GM19438 (cell line): ENCODE data around the gene OST4.

Experiments
- ATAC-seq: cut with Tn5 transposase; IDR thresholded peaks from one replicate; pipeline ENCODE4 v1.9.1; 2021; ENCODE audit warnings: low read depth; ENCODE audit not compliant: unreplicated experiment

Gene OST4

DNA sequence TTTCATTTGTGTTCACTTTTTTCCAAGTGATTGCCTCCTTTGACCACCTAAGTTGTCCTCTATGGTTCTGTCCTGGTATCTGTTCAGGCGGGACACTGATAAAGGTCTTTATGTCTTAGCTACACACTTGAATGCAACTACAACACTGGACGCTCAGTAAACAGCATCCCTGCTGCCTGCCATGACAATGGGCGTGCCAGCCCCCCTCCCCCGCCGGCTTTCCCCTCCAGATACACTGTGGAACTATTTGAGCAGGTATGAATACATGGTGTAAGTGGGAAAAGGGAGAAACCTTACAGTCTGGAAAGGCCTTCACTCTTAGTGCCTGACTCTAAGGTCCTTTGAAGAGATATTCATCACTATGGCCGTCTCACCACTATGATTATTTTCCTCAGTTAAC is 14.3 kb downstream of the OST4 start:
- no peak for ATAC-seq

DNA sequence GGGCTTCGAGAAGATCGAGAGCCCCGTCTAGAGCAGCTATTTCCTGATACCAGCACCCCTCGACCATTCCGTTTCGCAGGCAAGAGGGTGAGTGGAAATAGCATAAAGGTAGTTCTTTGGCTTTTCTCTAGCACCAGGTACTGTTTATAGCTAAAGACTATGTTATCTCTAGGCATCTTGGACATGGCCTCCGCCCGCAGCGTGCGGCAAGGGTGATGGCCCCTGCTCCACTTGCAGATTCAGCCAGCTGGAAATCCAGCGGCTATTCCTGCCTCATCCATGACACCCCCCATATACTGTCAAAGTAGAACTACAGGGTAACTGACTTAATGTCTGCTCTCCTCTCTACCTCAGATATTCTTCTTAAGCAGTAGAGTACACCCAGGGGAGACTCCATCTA is 16.7 kb downstream of the OST4 start:
- no peak for ATAC-seq

GRCh38 chr2:27053776-27054175 is 17.7 kb downstream of the OST4 start:
- no peak for ATAC-seq

GRCh38 chr2:27053321-27053720 is 18.1 kb downstream of the OST4 start:
- ATAC-seq = no peak

- no peak for ATAC-seq
These were observed 19.4 kb downstream of the OST4 start for GRCh38 chr2:27051902-27052645.

GRCh38 chr2:27050996-27051901 is 20.2 kb downstream of the OST4 start, which contains the start of gene AGBL5:
AGBL5 (plus strand) TSS chr2:27051668; CDS start chr2:27052959, 1,291 bp downstream.
- peak; percentile 58 for ATAC-seq

GRCh38 chr2:27050281-27050995 is 21.0 kb downstream of the OST4 start:
- peak; percentile 48 for ATAC-seq

GRCh38 chr2:27049422-27050280 is 21.8 kb downstream of the OST4 start:
- peak; percentile 31 for ATAC-seq

DNA sequence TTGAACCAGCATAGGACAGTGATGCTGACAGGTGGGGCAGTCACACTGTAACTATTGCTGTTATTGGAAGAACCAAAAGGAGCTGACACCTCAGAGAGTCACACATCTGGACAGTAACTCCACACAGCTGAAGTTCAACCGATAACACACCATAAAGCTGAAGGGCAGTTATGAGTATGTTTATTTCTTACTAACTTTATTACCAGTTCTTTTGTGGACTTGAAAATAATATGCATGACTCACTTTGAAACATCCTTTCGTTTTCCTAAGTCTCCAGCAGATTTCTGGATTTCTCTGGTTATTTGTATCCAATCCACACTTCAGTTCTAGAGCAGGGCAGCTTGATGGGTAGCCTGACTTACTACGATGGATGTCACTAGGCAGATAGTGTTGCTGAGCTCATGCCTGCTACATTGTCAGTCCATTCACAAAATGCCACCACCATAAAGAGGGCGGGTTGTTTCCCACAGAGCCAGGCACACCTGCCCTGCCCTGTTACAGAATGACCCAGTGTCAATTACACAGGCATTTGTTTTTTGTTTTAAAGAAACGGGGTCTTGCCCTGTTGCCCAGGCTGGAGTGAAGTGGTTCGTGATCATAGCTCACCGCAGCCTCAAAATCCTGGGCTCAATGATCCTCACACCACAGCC is 28.3 kb downstream of the OST4 start:
- ATAC-seq = no peak

DNA sequence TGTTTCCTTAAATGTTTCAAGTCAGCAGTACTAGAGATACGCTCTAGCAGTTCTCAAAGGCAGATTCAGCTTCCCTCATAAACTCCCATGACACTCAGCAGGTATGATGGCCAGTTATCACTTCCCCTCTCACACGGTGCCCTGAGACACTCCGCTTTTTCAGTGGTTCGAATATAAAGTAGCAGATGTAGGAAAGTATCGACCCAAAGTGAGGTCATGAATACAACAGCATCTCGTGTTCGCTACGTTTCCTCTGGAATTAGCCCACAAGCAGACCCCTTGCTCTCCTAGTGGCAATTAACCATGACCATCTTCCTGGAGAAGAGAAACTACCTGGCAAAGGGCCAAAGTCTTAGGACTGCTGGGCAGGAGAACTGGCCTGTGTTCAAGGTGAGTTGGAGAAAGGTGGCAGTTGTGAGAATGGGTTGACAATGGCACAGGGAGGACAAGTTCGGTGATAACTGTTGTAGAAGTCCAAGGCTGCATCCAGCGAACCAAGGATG is 29.2 kb downstream of the OST4 start:
- ATAC-seq = peak; percentile 79

DNA sequence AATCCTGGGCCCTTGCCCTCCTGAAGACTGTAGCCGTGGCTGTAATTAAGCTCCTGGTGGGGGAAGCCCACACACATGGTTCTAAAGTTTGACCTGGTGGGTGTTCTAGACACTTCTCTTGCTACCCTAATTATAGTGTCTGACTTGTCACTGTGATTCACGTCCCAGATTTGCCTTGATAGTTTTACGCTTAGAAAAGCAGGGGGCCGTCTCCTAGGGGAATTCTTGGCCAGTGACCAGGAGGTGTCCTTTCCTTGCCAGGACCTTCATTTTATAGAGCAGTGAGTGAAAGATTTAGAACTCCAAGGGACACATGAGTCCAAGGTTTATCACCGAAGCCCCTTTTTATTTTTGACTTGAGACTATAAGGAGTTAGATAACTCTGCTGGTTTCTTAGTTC is 29.7 kb downstream of the OST4 start:
- ATAC-seq = no peak

DNA sequence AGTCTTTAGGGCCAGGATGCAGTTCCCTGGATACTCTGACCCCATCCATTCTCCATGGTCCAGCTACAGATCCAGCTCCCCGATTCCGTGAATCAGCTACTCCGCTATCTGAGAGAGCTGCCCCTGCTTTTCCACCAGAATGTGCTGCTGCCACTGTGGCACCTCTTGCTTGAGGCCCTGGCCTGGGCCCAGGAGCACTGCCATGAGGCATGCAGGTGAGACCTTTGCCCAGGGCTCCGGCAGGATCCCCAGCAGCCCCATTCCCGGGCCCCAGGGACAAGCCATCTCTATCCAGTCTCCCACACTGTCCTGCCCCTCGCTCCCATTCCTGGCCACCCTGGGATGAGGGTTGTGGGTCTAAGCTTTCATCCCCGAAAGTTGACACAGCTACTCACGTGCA is 31.2 kb downstream of the OST4 start:
- no peak for ATAC-seq

DNA sequence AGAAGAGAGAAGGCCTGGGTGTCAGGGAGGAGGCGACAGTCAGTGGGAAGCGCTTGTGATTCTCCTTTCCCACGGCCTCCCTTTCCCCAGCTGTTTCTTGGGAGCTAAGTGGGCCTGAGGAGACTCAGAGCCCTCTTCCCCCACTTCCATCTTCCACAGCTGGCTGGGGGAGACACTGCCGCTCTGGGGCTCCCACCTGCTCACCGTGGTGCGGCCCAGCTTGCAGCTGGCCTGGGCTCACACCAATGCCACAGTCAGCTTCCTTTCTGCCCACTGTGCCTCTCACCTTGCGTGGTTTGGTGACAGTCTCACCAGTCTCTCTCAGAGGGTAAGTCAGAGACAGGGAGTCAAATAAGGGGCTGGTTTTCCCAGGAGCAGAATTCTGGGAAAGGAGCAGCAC is 31.6 kb downstream of the OST4 start:
- ATAC-seq = no peak

- ATAC-seq = no peak
These were observed 32.0 kb downstream of the OST4 start for GRCh38 chr2:27039426-27039825.

DNA sequence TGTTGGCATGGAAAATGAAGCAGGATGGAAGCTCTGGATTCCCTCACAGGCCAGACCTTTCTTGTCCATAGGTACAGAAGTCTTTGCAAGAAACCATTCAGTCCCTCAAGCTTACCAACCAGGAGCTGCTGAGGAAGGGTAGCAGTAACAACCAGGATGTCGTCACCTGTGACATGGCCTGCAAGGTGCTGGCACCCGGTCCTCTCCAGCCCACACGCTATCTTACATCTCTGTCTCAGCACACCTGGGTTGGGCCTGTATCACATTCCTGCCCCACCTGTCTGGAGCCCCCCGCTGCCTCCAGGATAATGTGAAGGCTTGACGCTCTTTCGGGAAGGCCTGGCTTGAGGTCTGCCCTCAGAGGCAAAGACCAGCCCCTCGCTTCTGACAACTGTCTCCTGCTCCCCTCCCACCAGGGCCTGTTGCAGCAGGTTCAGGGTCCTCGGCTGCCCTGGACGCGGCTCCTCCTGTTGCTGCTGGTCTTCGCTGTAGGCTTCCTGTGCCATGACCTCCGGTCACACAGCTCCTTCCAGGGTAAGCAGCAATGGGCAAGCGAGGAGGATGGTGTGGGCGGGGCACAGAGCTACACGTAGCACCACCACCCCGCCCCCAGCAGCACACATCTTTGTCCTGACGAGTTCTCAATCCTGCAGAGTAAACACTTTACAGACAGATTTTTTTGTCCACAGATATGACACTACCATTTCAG is 32.7 kb downstream of the OST4 start:
- ATAC-seq = no peak

DNA sequence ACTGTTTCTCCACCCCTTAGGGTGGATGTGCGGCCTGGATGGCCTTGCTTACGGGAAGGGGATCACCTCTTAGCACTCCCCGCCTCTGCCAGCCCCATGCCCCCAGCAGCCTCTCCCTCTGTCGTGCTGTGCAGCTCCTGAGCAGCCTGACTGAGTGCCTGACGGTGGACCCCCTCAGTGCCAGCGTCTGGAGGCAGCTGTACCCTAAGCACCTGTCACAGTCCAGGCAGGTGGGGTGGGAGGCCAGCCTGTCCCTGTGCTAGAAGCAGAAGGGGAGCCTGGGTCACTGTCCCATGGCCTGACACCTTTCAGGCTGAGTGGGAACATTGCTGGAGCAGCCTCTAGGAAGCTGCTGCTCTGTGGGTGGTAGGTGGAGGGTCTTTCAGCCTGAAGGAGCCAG is 33.4 kb downstream of the OST4 start:
- no peak for ATAC-seq

- peak; percentile 2 for ATAC-seq
These were observed 38.1 kb downstream of the OST4 start for GRCh38 chr2:27033253-27033852.

DNA sequence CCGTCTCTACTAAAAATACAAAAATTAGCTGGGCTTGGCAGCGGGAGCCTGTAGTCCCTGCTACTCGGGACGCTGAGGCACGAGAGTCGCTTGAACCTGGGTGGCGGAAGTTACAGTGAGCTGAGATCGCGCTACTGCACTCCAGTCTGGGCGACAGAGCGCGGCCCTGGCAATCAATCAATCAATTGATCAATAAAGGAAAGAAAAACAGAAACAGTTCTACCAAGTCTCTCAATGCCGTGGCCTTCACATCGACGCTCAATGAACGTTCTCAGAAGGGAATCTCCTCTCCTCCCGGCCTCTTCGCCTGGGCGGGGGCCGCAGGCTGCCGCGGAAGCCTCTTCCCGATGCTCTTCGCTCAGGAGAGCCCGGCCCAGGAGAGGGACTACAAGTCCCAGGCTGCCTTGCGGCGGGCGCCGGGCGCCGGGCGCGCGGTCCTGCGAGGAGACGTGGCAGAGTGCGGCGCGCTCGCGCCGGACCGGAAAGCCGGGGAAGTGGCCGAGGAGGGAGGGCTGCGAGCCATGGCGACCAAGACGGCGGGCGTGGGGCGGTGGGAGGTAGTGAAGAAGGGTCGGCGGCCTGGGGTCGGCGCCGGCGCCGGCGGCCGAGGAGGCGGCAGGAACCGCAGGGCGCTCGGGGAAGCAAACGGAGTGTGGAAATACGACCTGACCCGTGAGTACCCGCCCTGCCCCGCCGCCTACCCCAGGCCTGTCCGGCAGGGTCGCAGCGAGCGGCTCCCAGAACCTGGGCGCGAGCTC is 38.8 kb downstream of the OST4 start, which contains the start of gene TMEM214:
Gene TMEM214 (plus strand): TSS at position 471 of the 758 bp plus-strand sequence. CDS start 51 bp downstream, at position 522.
- ATAC-seq = peak; percentile 92
